Measurements from ENCODE around the gene EMC8.

Gene EMC8

DNA sequence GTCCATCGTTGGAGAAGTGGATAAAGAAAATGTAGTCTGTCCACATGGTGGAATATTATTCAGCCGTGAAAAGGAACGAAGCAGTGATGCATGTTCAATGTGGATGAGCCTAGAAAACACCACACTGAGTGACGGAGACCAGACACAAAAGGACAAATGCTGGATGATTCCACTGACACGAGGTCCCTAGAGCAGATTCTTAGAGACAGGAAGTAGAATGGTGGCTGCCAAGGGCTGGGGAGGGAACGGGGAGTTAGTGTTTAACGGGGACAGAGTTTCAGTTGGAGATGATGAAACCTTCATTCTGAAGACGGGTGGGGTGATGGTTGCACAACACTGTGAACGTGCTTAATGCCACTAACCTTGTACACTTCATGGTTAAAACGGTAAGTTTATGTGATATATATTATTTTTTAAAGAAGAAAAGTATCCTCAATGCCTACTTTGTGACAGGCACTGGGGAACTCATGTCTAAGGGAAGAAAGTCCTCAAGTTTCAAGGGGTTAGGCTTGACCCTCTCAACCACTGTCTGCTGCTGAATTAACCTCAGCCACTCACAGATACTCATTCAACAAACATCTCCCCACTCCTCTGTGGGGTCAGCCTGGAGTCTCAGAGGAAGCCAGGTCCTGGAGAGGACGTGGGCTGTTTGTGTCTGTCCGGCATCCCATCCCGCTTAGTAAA is 66.0 kb downstream of the EMC8 start:
- H3K4me1 ChIP-seq (ENCODE audit: control insufficient read depth, low read depth, low read length) = no peaks in the 10 kb centered on the region
- H3K4me3 ChIP-seq (ENCODE audit: low read length) = no peak overlapping the region
- H3K9me3 ChIP-seq (ENCODE audit: control insufficient read depth, low read depth, low read length) = no peaks in the 10 kb centered on the region
- no peak overlapping the region for H3K27ac ChIP-seq (ENCODE audit: low read length)
- H3K9ac ChIP-seq (ENCODE audit: low read length) = no peak overlapping the region
- H3K27me3 ChIP-seq (ENCODE audit: control insufficient read depth, insufficient read depth, low read length) = no peaks in the 10 kb centered on the region
- H3K36me3 ChIP-seq (ENCODE audit: control insufficient read depth, low read depth, low read length) = no peaks in the 10 kb centered on the region

DNA sequence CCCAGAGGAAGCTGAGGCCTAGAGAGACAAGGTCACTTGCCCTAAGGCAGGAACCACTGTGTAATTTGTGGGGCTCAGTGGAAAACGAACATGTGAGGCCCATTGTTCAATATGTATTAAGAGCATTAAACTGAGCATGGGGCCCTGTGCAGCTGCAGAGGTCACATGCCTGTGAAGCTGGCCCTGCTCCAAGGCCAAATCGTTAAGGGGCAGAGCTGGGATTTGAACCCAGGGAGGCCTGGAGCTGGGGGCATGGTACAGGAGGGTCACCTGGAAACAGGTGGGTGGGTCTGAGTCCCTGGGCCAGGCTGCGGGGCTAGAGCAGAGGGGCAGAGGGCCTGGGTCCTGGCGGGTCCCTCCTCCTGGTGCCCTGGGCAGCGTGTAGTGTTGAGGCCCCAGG is 68.2 kb downstream of the EMC8 start:
- Histone ChIP-seq H3K36me3 (ENCODE audit: control insufficient read depth, low read depth, low read length) (no peaks in the 10 kb centered on the region), H3K4me1 (ENCODE audit: control insufficient read depth, low read depth, low read length) (no peaks in the 10 kb centered on the region), H3K9ac (ENCODE audit: low read length) (no peak overlapping the region), H3K9me3 (ENCODE audit: control insufficient read depth, low read depth, low read length) (no peaks in the 10 kb centered on the region), H3K27me3 (ENCODE audit: control insufficient read depth, insufficient read depth, low read length) (no peaks in the 10 kb centered on the region), H3K27ac (ENCODE audit: low read length) (no peak overlapping the region), H3K4me3 (ENCODE audit: low read length) (no peak overlapping the region)

DNA sequence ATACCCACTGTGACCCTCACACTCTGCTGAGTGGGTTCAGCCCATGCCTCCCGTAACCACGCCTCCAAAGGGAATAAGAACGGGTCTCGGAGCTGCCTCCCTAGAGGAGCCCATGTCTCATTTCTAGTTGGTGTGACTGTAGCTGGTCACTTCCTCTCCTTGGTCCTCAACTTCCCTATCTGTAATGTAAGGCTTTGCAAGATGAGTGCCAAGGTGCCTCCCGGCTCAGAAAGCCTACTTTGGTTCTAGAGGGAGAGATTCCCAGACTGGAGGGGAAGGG is 69.2 kb downstream of the EMC8 start:
- no peaks in the 10 kb centered on the region for H3K9me3 ChIP-seq (ENCODE audit: control insufficient read depth, low read depth, low read length)
- H3K27me3 ChIP-seq (ENCODE audit: control insufficient read depth, insufficient read depth, low read length) = no peaks in the 10 kb centered on the region
- no peak overlapping the region for H3K9ac ChIP-seq (ENCODE audit: low read length)
- H3K4me1 ChIP-seq (ENCODE audit: control insufficient read depth, low read depth, low read length) = no peaks in the 10 kb centered on the region
- H3K4me3 ChIP-seq (ENCODE audit: low read length) = no peak overlapping the region
- no peaks in the 10 kb centered on the region for H3K36me3 ChIP-seq (ENCODE audit: control insufficient read depth, low read depth, low read length)
- no peak overlapping the region for H3K27ac ChIP-seq (ENCODE audit: low read length)

DNA sequence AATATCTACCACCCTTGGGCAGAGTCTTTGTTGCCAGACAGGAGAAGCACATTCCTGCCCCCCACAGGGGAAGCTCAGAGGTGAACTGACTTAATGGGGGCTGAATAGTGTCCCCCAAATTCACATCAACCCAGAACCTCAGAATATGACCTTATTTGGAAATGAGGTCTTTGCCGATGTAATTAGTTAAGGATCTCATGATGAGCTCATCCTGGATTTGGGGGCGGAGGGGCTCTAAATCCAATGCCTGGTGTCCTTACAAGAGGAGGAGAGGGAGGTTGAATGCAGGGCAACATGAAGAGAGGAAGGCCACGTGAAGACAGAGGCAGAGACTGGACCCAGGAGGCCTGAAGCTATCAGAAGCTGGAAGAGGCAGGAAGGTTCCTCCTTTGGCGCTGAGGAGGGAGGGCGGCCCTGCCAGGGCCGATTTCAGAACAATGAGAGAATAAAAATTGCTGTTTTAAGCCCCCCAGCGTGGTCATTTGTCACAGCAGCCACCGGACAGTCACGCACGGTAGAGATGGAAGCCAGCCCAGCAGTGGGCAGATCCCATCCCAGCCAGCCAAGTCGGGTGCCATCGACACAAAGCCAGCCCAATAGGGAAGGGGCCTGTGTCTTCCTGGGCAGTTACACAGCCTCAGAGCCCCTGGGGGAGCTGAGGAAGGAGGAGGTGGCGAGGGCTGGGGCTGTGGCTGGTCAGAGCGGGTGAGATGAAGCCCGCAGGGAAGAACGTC is 69.7 kb downstream of the EMC8 start:
- no peaks in the 10 kb centered on the region for H3K27me3 ChIP-seq (ENCODE audit: control insufficient read depth, insufficient read depth, low read length)
- no peaks in the 10 kb centered on the region for H3K36me3 ChIP-seq (ENCODE audit: control insufficient read depth, low read depth, low read length)
- no peaks in the 10 kb centered on the region for H3K9me3 ChIP-seq (ENCODE audit: control insufficient read depth, low read depth, low read length)
- no peak overlapping the region for H3K27ac ChIP-seq (ENCODE audit: low read length)
- H3K4me1 ChIP-seq (ENCODE audit: control insufficient read depth, low read depth, low read length) = no peaks in the 10 kb centered on the region
- no peak overlapping the region for H3K9ac ChIP-seq (ENCODE audit: low read length)
- H3K4me3 ChIP-seq (ENCODE audit: low read length) = no peak overlapping the region

DNA sequence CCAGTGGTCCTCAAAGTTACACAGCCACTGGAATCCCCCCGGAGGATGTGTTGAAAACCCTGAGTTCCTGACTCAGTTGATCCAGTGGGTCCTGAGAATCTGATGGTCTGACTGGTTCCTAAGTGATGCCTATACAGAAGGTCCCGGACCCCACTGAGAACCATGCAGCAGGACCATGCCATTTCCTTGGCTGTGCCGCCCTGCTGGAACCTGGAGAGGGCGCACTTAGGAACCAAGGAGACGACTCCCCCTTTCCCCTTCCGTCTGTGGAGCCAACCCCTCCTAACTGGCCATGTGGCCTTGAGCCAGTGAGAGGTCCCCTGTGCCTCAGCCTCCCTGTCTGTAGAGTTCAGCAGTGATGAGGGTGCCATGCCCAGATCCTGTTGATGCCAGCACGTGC is 70.5 kb downstream of the EMC8 start:
- no peak overlapping the region for H3K4me3 ChIP-seq (ENCODE audit: low read length)
- H3K27ac ChIP-seq (ENCODE audit: low read length) = no peak overlapping the region
- H3K9ac ChIP-seq (ENCODE audit: low read length) = no peak overlapping the region
- no peaks in the 10 kb centered on the region for H3K36me3 ChIP-seq (ENCODE audit: control insufficient read depth, low read depth, low read length)
- no peaks in the 10 kb centered on the region for H3K9me3 ChIP-seq (ENCODE audit: control insufficient read depth, low read depth, low read length)
- no peaks in the 10 kb centered on the region for H3K4me1 ChIP-seq (ENCODE audit: control insufficient read depth, low read depth, low read length)
- H3K27me3 ChIP-seq (ENCODE audit: control insufficient read depth, insufficient read depth, low read length) = no peaks in the 10 kb centered on the region

Data from iPS-18a (cell line).